Trophoblast cell (in vitro differentiated cells and primary cell): ENCODE measurements around the gene RAB10.
A peak's percentile ranks its signal among the peaks of the same experiment; 100 is the strongest.

Experiments
- DNase-seq, 2 donors: peaks; one replicate each; pipeline ENCODE4 v3.0.0-alpha.2; 2016
- H2AFZ ChIP-seq: 2 replicates; pipeline ENCODE4 v1.6.1; 2013; ENCODE audit warnings: low read length, moderate library complexity, mild to moderate bottlenecking; ENCODE audit not compliant: insufficient read depth, poor library complexity
- H2AK5ac ChIP-seq: 2 replicates; pipeline ENCODE4 v1.6.1; 2013; ENCODE audit warnings: mild to moderate bottlenecking, low read length
- H2BK120ac ChIP-seq: 2 replicates; pipeline ENCODE4 v1.6.1; 2013; ENCODE audit warnings: low read length, mild to moderate bottlenecking, moderate library complexity; ENCODE audit not compliant: insufficient read depth, poor library complexity
- H2BK12ac ChIP-seq: 2 replicates; pipeline ENCODE4 v1.6.1; 2013; ENCODE audit warnings: mild to moderate bottlenecking, low read length, moderate library complexity
- H2BK5ac ChIP-seq: 2 replicates; pipeline ENCODE4 v1.6.1; 2013; ENCODE audit warnings: low read length, low read depth, moderate library complexity, mild to moderate bottlenecking; ENCODE audit not compliant: poor library complexity
- H3K14ac ChIP-seq: 2 replicates; pipeline ENCODE4 v1.6.1; 2013; ENCODE audit warnings: mild to moderate bottlenecking, low read length
- H3K18ac ChIP-seq: 2 replicates; pipeline ENCODE4 v1.6.1; 2013; ENCODE audit warnings: mild to moderate bottlenecking, low read length
- H3K23ac ChIP-seq: 2 replicates; pipeline ENCODE4 v1.6.1; 2013; ENCODE audit warnings: low read length
- H3K27ac ChIP-seq: 2 replicates; pipeline ENCODE4 v1.5.1; 2013; ENCODE audit warnings: low read depth, mild to moderate bottlenecking, inconsistent platforms, low read length, moderate library complexity
- H3K27me3 ChIP-seq: 2 replicates; pipeline ENCODE4 v1.6.1; 2013; ENCODE audit warnings: inconsistent platforms, mild to moderate bottlenecking, low read length, moderate library complexity; ENCODE audit not compliant: insufficient read depth
- H3K36me3 ChIP-seq, 2 experiments: 1 replicate in 1 of 2; 2 replicates in 1 of 2; pipeline ENCODE4 v1.6.1; 2013; ENCODE audit warnings: low read length in 2 of 2, mild to moderate bottlenecking in 2 of 2, moderate library complexity in 1 of 2; ENCODE audit not compliant: insufficient read depth in 2 of 2, control insufficient read depth in 1 of 2
- H3K4ac ChIP-seq: 2 replicates; pipeline ENCODE4 v1.6.1; 2013; ENCODE audit warnings: low read depth, mild to moderate bottlenecking, low read length, moderate library complexity
- H3K4me1 ChIP-seq, 2 experiments: 1 replicate in 1 of 2; 2 replicates in 1 of 2; pipeline ENCODE4 v1.6.1; 2013; ENCODE audit warnings: low read length in 2 of 2, mild to moderate bottlenecking in 2 of 2, moderate library complexity in 1 of 2; ENCODE audit not compliant: insufficient read depth in 2 of 2, control insufficient read depth in 1 of 2
- H3K4me2 ChIP-seq: 2 replicates; pipeline ENCODE4 v1.6.1; 2013; ENCODE audit warnings: inconsistent platforms, mild to moderate bottlenecking, low read length, moderate library complexity
- H3K4me3 ChIP-seq: 2 replicates; pipeline ENCODE4 v1.5.1; 2013; ENCODE audit warnings: mild to moderate bottlenecking, low read depth, low read length, inconsistent platforms
- H3K79me1 ChIP-seq: one replicate; pipeline ENCODE4 v1.6.1; 2013; ENCODE audit warnings: low read length
- H3K79me2 ChIP-seq: 2 replicates; pipeline ENCODE4 v1.6.1; 2013; ENCODE audit warnings: low read length, mild to moderate bottlenecking; ENCODE audit not compliant: control insufficient read depth, insufficient read depth, poor library complexity
- H3K9ac ChIP-seq: 2 replicates; pipeline ENCODE4 v1.6.1; 2013; ENCODE audit warnings: mild to moderate bottlenecking, low read length
- H3K9me3 ChIP-seq: 2 replicates; pipeline ENCODE4 v1.6.1; 2013; ENCODE audit warnings: low read depth, mild to moderate bottlenecking, control low read depth, inconsistent platforms, low read length; ENCODE audit not compliant: insufficient read depth
- H4K12ac ChIP-seq: 2 replicates; pipeline ENCODE4 v1.6.1; 2013; ENCODE audit warnings: low read depth, mild to moderate bottlenecking, low read length, moderate library complexity
- H4K8ac ChIP-seq: 2 replicates; pipeline ENCODE4 v1.6.1; 2013; ENCODE audit warnings: low read depth, mild to moderate bottlenecking, low read length, moderate library complexity
- H4K91ac ChIP-seq: one replicate; pipeline ENCODE4 v1.6.1; 2013; ENCODE audit warnings: low read depth, mild to moderate bottlenecking, low read length, moderate library complexity
- WGBS: extraction: QIAGEN DNeasy Blood & Tissue Kit; methylation state at CpG from one replicate; pipeline ENCODE4 v1.1.7; 2013; ENCODE audit warnings: missing lambda C conversion rate; ENCODE audit not compliant: insufficient read length, insufficient coverage; ENCODE audit errors: extremely low coverage; 5-methylcytosine and 5-hydroxymethylcytosine counted together

RAB10 gene

DNA sequence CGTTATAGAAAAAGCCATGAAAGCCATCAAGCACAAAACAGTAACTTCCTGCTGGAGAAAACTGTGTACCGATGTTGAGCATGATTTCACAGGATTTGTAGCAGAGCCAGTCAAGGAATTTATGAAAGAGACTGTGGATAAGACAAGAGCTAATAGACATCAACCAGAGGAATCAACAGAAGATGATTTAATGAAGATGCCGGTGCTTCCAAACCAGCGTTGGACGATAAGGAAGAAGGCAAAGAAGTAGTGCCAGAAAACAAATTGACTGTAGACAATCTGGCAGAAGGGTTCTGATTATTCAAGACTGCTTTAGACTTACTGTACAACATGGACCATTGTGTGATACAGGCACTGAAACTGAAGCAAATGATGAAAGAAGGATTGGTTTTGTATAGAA is 89.5 kb downstream of the RAB10 start:
- no peaks in the 10 kb centered on the region for H3K4me1 ChIP-seq
- H3K27me3 ChIP-seq, result no peaks in the 10 kb centered on the region
- no CpG with 5 or more reads among the region's 5 CpGs for WGBS
- H2BK5ac ChIP-seq, result no peak overlapping the region
- no peak overlapping the region for H3K4me3 ChIP-seq
- H3K4ac ChIP-seq, result no peak overlapping the region
- H3K23ac ChIP-seq, result no peak overlapping the region
- H2AK5ac ChIP-seq, result no peak overlapping the region
- no peaks in the 10 kb centered on the region for H3K9me3 ChIP-seq
- H2BK120ac ChIP-seq, result no peak overlapping the region
- H2BK12ac ChIP-seq, result no peak overlapping the region
- no peak overlapping the region for H3K14ac ChIP-seq
- peaks cover 4 to 9% of the 10 kb centered on the region in 2 experiments for H3K36me3 ChIP-seq
- no peak for DNase-seq
- no peak overlapping the region for H3K9ac ChIP-seq
- H3K18ac ChIP-seq, result no peak overlapping the region
- H3K79me2 ChIP-seq, result no peaks in the 10 kb centered on the region
- H3K4me2 ChIP-seq, result no peak overlapping the region
- no peak overlapping the region for H4K12ac ChIP-seq
- H4K8ac ChIP-seq, result no peak overlapping the region
- H3K79me1 ChIP-seq, result no peaks in the 10 kb centered on the region
- H4K91ac ChIP-seq, result no peak overlapping the region
- H2AFZ ChIP-seq, result no peak overlapping the region
- no peak overlapping the region for H3K27ac ChIP-seq

DNA sequence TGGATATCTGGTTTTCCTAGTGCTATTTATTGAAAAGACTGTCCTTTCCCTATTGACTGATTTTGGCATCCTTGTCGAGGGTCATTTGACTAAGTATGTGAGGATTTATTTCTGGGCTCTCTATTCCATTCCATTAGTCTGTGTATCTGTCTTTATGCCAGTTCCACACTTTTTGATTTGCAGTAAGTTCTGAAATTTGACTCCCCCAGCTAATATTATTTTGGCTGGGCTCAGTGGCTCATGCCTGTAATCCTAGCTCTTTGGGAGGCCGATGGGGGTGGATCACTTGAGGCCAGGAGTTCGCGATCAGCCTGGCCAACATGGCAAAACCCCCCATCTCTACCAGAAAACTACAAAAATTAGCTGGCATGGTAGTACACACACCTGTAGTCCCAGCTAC is 92.2 kb downstream of the RAB10 start:
- Histone ChIP-seq H3K4ac (no peak overlapping the region), H3K18ac (no peak overlapping the region), H3K27ac (no peak overlapping the region), H3K4me2 (no peak overlapping the region), H3K4me3 (no peak overlapping the region), H3K9ac (no peak overlapping the region), H2BK12ac (no peak overlapping the region), H3K27me3 (no peaks in the 10 kb centered on the region), H2AFZ (no peak overlapping the region), H2BK5ac (no peak overlapping the region), H3K14ac (no peak overlapping the region), H3K79me1 (no peaks in the 10 kb centered on the region), H2BK120ac (no peak overlapping the region), H3K4me1 (no peaks in the 10 kb centered on the region), H4K8ac (no peak overlapping the region), H4K12ac (no peak overlapping the region), H4K91ac (no peak overlapping the region), H2AK5ac (no peak overlapping the region), H3K79me2 (no peaks in the 10 kb centered on the region), H3K23ac (no peak overlapping the region), H3K36me3 (peaks cover 8 to 11% of the 10 kb centered on the region in 2 experiments), H3K9me3 (no peaks in the 10 kb centered on the region)
- DNase-seq, result no peak
- no CpG with 5 or more reads among the region's 4 CpGs for WGBS

DNA sequence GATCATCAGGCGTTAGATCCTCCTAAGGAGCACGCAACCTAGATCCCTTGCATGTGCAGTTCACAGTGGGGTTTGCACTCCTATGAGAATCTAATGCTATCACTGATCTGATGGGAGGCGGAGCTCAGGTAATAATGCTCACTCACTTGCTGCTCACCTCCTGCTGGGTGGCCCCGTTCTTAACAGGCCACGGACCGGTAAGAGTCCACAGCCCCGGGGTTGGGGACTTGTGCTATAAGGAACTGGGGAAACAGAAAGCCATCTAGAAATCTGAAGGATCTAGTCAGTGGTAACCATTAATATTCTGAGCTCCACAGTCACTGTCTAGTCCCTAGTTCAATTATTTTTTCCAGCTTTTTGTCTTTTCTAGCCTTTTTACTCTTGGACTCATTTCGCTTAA is 94.3 kb downstream of the RAB10 start:
- Histone ChIP-seq H3K9me3 (no peaks in the 10 kb centered on the region), H3K36me3 (peaks cover 8 to 9% of the 10 kb centered on the region in 2 experiments), H4K91ac (no peak overlapping the region), H3K18ac (peak overlapping the region; percentile 53), H2AK5ac (no peak overlapping the region), H3K4ac (no peak overlapping the region), H3K4me1 (no peaks in the 10 kb centered on the region), H3K27me3 (no peaks in the 10 kb centered on the region), H3K79me1 (no peaks in the 10 kb centered on the region), H3K14ac (no peak overlapping the region), H3K4me2 (no peak overlapping the region), H2AFZ (no peak overlapping the region), H3K9ac (no peak overlapping the region), H2BK5ac (no peak overlapping the region), H4K12ac (no peak overlapping the region), H2BK120ac (no peak overlapping the region), H3K27ac (no peak overlapping the region), H3K79me2 (no peaks in the 10 kb centered on the region), H3K23ac (no peak overlapping the region), H3K4me3 (no peak overlapping the region), H2BK12ac (no peak overlapping the region), H4K8ac (no peak overlapping the region)
- WGBS, result no CpG with 5 or more reads among the region's 8 CpGs
- no peak for DNase-seq

DNA sequence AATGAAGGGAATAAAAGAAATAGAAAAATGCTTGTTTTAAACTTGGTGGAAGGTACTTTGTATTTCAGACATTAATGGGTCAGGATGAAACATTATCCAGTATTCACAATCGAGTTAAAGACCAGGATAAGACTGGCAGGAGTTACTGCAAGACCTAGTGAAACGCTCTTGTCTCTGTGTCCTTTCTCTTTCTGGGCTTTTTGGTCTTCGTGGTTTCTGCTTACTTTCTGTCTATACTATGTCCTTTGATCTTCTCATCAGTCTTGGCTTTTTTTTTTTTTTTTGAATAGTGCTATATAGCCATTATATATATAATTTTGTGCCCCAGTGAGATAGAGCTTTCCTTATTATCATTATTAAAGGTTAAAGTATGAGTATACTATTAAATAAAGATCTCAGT is 96.9 kb downstream of the RAB10 start:
- H4K8ac ChIP-seq, result no peak overlapping the region
- no peak overlapping the region for H3K4me2 ChIP-seq
- H3K79me1 ChIP-seq, result no peaks in the 10 kb centered on the region
- no peak overlapping the region for H2BK12ac ChIP-seq
- H3K9me3 ChIP-seq, result no peaks in the 10 kb centered on the region
- no peaks in the 10 kb centered on the region for H3K4me1 ChIP-seq
- H2BK120ac ChIP-seq, result no peak overlapping the region
- no peak overlapping the region for H3K27ac ChIP-seq
- WGBS, result no CpG with 5 or more reads among the region's 3 CpGs
- no peak overlapping the region for H2AFZ ChIP-seq
- no peak overlapping the region for H2BK5ac ChIP-seq
- no peaks in the 10 kb centered on the region for H3K27me3 ChIP-seq
- no peak overlapping the region for H4K12ac ChIP-seq
- H3K9ac ChIP-seq, result no peak overlapping the region
- peaks cover 9 to 13% of the 10 kb centered on the region in 2 experiments for H3K36me3 ChIP-seq
- no peak overlapping the region for H3K4ac ChIP-seq
- no peak overlapping the region for H3K18ac ChIP-seq
- no peak overlapping the region for H2AK5ac ChIP-seq
- H3K14ac ChIP-seq, result no peak overlapping the region
- no peak overlapping the region for H3K23ac ChIP-seq
- H3K4me3 ChIP-seq, result no peak overlapping the region
- no peaks in the 10 kb centered on the region for H3K79me2 ChIP-seq
- DNase-seq, result no peak
- no peak overlapping the region for H4K91ac ChIP-seq
